Measurements from ENCODE around the gene CDC42EP2. TPM values are rescaled to one million over a fixed set of nuclear protein-coding genes. Genes with fewer than 3 reads are reported as not detected.

Gene CDC42EP2
- total RNA-seq, 1 donor from 2014 or later: 13.0 TPM

DNA sequence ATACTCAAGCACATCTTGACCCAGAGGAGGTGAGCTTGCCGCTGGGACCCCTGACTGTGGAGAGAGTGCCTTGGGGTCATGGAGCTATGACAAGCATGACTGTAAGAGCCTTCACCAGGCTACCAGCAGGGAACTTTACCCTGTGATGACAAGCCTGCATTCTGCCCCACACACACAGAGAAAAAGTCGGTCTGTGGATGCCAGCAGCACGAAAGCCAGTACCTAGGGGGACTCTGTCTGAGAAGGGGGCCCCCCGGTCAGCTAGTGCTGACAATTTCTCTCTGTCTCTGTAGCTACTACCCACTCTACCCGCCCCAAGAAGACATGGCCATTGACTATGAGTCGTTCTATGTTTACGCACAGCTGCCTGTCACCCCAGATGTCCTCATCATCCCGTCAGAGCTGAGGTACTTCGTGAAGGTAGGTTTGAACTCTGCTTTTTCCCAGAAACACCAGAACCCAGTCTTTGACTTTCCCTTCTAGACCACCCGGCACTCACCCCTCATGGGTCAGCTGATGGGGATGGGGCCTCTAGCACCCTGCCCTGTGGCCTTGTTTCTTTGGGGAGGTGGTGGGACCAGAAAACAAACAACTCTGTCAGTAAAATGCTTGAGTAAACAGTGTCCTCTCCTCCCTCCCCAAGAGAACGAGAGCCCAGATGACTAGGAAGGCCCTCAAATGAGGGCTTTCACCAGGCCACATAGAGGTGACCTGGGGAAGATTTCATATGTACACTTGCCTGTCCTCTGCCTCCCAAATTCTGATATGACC lies 18.9 kb upstream of the CDC42EP2 start:
- ATAC-seq: no peak
- intact Hi-C loops (cut with micrococcal nuclease): no loop called here
- no peak for DNase-seq

DNA sequence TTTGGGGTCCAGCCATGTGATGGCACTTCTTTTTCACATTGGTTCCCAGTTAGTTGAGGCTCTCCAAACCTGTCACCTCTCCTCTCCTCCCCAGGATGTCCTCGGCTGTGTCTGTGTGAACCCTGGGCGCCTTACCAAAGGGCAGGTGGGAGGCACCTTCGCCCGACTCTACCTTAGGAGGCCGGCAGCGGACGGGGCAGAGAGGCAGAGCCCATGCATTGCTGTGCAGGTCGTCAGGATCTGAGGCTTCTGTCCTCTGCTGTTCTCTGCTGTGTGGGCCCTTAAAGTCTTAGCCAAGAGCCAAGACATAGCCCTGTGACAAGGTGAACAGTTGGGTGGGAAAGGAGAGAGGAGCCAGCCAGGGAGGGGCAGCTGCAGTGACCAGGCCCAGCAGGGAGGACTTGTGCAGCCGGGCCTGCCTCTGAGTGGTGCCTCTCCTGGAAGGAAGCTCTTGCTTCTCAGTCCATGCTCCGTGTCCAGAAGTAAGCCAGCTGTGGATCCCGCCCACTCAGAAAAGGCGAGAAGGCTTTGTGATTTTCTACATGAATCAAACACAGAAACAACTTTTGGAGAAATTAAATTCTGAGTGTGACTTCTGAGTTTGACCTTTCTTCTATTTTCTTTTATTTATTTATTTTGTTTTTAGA lies 17.5 kb upstream of the CDC42EP2 start:
- ATAC-seq (peak; percentile 12), DNase-seq (peak; percentile 70)
- intact Hi-C loops (cut with micrococcal nuclease): no loop called here

DNA sequence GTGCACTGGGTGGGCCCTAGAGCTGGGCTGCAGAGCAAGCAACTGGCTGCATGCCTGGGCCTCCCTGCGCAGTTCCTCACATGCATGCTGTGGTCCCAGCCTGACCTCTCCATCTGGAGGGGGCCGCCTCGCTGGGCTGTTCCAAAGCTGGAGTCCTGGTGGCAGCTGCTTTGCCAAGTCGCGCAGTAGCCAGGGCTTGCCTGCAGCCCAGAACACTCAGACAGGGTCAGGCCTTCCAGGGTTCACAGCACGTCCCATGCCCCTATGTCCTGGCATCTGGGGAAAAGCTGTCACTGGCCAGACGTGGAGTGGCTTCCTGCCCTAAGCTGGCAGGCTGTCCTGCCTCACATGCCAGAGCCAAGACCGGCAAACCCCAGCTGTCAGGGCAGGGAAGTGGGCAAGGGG lies 16.5 kb upstream of the CDC42EP2 start:
- intact Hi-C loops (cut with micrococcal nuclease): no loop called here
- DNase-seq: peak; percentile 96
- ATAC-seq: peak; percentile 81

DNA sequence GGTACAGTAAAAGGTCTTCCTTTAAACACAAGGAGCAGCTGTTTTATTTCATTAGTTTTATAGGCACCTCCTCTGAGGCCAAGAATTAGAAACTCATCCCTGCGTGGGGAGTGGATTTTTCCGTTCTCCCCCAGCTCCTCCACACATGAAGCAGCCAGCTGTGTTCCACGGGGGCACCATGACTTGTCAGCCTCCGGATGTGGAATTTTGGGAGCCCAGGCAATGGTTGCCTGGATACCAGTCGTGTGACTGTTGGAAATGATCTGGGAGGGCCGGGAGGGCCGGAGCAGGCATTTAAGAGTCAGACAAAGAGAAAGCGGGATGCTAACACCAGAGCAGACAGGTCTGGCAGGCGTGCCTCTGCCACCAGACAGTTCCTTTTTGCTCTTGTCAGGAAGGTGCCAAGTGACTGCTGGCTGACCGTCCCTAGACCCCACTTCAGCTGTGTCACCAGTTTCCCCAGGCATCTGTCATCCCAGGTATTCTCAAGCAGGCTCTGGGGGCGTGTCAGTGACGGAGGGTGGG lies 15.9 kb upstream of the CDC42EP2 start:
- ATAC-seq (peak; percentile 48), DNase-seq (peak; percentile 82)
- intact Hi-C loops (cut with micrococcal nuclease): no loop called here

DNA sequence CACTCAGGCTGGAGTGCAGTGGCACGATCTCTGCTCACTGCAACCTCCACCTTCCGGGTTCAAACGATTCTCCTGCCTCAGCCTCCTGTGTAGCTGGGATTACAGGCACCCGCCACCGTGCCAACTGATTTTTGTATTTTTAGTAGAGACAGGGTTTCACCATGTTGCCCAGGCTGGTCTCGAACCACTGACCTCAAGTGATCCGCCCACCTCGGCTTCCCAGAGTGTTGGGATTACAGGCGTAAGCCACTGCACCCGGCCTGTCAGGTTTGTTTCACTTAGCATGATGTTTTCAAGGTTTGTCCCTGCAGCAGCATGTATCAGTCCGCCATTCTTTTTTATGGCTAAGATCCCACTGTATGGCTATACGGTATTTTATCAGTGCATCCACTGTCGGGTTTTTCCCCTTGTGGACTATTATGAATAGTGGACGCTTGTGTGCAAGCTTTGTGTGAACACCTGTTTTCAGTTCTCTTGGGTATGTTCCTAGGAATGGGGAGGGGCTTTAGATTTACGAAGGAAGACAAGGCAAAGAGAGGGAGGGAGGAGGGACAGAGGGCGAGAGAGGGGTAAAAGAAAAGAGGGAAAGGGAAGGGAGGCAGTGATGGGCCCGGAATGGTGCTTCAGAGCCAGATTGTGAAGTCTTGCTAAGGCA lies 13.9 kb upstream of the CDC42EP2 start:
- intact Hi-C loops (cut with micrococcal nuclease): no loop called here
- DNase-seq: peak; percentile 25

DNA sequence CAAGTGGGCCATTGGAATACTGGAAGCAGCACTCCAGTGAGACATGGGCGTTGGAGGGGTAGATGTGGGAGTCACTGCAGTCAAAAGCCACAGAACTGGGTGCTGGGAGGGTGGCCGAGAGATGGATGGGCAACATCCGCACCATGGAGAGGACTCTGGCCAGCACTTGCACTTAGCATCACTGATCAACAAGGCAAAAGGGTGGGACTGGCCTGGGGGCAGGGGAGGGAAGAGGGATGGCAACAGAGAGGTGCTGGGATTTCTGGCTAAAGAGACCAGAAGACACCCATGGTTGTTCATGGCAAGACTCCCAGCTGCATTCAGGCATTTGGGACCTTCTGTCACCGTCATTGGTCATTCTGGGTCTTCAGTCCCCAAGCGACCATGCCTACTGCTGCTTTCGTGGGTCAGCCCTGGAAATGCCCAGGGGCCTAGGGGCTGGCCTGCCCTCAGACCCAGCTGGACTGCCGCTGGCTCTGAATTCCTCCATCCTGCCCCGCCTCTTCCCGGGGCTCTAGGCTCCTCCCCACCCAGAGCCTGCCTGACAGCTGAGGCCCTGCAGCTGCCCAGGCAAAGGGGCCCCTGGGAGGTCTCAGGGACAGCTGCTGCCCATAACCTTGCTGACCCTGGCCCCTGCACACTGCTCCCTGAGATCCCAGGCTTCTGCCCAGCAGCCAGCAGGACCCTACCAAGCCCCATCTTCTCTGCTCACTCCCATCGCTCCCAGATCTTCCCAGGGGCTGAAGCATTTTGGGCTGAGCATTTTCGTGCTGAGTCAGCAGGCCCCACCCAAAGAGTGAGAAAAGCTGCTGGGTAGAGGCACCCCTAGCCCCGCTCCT lies 13.0 kb upstream of the CDC42EP2 start:
- intact Hi-C loops (cut with micrococcal nuclease): no loop called here
- peak; percentile 46 for ATAC-seq
- DNase-seq: peak; percentile 86

More for the DNA sequence above, 13.9 kb upstream of the CDC42EP2 start:
- no peak for ATAC-seq

DNA sequence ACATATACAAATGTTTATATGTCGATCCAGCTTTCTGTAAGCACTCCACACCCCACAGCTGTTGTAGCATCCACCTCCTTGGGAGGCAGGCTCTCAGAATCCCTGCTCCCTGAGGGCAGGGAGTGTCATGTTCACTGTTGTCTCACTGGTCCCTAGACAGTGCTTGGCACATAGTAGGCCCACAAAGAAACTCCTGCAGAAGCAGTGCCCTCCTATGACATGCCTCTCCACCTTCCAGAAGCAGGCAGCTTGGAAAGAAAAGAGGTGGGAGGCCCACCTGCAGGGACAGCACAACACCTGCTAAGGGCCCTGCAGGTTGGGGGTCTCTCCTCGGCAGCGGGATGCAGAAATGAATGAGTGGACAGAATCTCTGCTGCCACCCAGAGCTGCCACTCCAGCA lies 11.1 kb upstream of the CDC42EP2 start:
- ATAC-seq (no peak), DNase-seq (peak; percentile 10)
- intact Hi-C loops (cut with micrococcal nuclease): no loop called here

GRCh38 chr11:65304110-65304509 lies 10.6 kb upstream of the CDC42EP2 start:
- intact Hi-C loops (cut with micrococcal nuclease): no loop called here
- ATAC-seq: no peak
- DNase-seq: no peak

DNA sequence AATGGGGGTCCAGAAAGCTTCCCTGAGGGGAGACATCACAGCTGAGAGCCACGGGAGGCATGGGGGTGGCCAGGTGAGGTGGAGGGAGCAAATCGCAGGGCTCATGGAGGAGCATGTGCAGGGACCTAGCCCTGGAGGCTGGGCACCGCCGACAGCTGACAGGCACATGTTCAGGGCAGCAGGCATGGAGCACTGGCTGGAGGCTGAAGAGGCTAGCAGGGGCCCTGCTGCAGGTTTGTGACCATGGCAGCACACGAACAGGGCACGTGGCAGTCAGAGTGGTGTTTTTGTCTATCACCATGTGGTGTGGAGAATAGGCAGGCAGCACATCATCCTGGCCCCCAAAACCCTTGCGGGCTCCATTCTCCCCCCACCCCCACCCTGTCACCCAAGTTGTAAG lies 10.1 kb upstream of the CDC42EP2 start:
- ATAC-seq (no peak), DNase-seq (peak; percentile 22)
- intact Hi-C loops (cut with micrococcal nuclease): no loop called here

- DNase-seq: peak; percentile 31
- intact Hi-C loops (cut with micrococcal nuclease): no loop called here
- no peak for ATAC-seq
Measured at GRCh38 chr11:65305501-65306268, 9.0 kb upstream of the CDC42EP2 start.

DNA sequence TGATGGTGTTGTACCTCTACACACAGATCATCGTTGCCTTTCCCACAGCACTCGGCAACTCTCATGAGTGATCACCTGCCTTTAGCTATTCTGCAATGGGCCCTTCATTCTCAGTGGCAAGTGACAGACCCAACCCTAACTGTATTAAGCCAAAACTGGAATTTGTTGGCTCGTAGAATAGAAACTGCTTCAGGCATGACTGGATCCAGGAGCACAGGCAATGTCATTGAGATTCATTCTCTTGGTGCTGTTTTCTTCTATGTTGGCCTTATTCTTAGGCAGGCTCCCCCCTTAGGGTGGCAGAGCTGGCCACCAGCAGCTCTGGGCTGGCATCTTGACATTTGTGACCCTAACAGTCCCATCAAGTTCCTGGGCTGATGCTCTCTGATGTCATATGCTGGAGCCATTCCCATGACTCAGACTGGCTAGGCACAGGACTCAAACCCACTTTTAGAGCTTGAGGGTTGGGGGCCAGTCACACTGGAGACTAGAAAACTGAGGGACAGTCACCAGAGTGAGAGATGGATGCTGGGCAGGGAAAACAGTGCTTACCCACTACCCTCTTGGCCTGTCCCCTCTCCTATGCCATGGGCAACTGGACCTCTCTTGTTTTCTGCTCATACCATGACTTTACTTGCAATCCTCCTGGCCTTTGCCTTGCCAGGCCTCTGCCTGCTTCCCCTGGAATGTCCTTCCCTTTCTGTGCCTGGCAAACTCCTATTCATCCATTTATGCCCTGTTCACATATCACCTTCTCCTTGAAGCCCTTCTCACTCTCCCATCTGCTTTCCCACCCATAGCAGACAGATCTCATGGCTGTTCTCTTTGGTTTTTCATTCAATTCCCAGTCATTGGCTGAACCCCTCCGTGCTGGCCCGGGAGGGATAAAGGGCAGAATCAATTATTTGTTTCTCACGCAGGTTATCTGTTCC lies 7.1 kb upstream of the CDC42EP2 start:
- ATAC-seq (no peak), DNase-seq (peak; percentile 5)

GRCh38 chr11:65308281-65308891 lies 6.3 kb upstream of the CDC42EP2 start:
- intact Hi-C loops (cut with micrococcal nuclease): no loop called here
- DNase-seq (peak; percentile 66), ATAC-seq (peak; percentile 32)

More for the DNA sequence above, 7.1 kb upstream of the CDC42EP2 start:
- intact Hi-C loops (cut with micrococcal nuclease): no loop called here

- ATAC-seq (peak; percentile 6), DNase-seq (peak; percentile 27)
- intact Hi-C loops (cut with micrococcal nuclease): no loop called here
Measured at GRCh38 chr11:65309006-65309405, 5.7 kb upstream of the CDC42EP2 start.

- intact Hi-C loops (cut with micrococcal nuclease): no loop called here
- ATAC-seq (no peak), DNase-seq (peak; percentile 80)
Measured at GRCh38 chr11:65310215-65310614, 4.5 kb upstream of the CDC42EP2 start.

- DNase-seq (peak; percentile 55), ATAC-seq (no peak)
- intact Hi-C loops (cut with micrococcal nuclease): no loop called here
Measured at GRCh38 chr11:65310736-65311135, 3.9 kb upstream of the CDC42EP2 start.

DNA sequence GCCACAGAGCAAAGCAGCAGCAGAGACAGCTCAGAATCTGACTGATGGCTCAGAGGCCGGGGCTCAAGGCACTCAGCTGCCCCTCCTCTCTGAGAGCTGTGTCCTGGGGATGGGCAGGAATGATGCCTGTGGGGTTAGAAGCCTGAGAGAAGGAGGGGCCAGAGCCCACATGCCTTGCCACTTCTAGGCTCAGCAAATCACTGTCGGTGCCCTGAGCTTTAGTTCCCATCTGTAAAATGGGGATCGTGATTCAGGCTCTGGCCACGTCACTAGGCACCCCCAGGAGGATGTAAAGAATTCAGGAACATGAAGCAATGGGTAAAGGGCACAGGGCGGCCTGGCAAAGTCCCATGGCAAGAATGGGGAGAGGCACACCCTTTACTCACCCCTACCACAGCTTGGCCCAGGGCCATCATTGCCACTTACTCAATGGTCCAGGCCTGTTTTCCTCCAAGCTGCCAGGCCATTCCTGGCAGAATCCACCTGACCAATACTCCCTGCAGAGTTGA lies 3.4 kb upstream of the CDC42EP2 start:
- ATAC-seq (no peak), DNase-seq (peak; percentile 52)
- intact Hi-C loops (cut with micrococcal nuclease): no loop called here
